Stimulated activated CD8-positive, alpha-beta memory T cell treated with anti-CD3 and anti-CD28 coated beads, Interleukin-12 subunit alpha, Interleukin-12 subunit beta, amount 100 ng/mL, for 24 hours (primary cell): ENCODE results near the gene ADIRF.
"Not testable (repeated sequence)": the region's sequence is repeated elsewhere in the genome, so short reads cannot be mapped to it uniquely, and the experiment has no call there.

Source experiments
- DNase-seq: peaks from one replicate; pipeline ENCODE4 v3.0.0-alpha.2; 2020; ENCODE audit errors: extremely low read depth

Gene ADIRF

DNA sequence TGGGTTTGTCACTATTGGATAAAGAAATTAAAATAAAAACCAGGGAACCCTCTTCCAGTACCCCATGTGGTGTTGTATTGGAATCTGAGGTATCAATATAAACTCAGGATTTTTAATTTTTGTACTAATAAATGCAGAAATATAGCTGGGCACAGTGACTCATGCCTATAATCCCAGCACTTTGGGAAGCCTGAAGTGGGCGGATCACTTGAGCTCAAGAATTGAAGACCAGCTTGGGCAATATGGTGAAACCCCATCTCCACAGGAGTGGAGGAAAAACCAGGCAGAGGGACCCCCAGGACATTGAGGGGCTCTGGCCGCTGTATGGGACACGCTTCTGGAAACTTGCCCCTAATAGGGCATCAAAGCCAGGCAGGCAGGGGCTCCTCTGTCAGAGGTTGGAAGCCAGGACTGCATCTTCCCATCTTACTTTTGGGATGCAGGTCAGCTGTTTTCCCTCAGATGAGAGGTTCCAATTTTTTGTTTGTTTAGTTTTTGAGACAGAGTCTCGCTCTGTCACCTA, 11.1 kb downstream of the ADIRF start:
- no peak for DNase-seq

GRCh38 chr10:86979977-86980448, 11.7 kb downstream of the ADIRF start:
- no peak for DNase-seq

- not testable (repeated sequence) for DNase-seq
Observed at GRCh38 chr10:86981020-86981419, 12.7 kb downstream of the ADIRF start.

- no peak for DNase-seq
Observed at GRCh38 chr10:86981716-86982115, 13.4 kb downstream of the ADIRF start.

DNA sequence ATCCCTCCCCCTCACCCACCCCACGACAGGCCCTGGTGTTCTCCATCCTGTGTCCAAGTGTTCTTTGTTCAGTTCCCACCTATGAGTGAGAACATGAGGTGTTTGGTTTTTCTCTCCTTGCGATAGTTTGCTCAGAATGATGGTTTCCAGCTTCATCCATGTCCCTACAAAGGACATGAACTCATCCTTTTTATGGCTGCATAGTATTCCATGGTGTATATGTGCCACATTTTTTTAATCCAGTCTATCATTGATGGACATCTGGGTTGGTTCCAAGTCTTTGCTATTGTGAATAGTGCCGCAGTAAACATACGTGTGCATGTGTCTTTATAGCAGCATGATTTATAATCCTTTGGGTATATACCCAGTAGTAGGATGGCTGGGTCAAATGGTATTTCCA, 16.2 kb downstream of the ADIRF start:
- DNase-seq = not testable (repeated sequence)

- DNase-seq = no peak
Observed at GRCh38 chr10:86988520-86988919, 20.2 kb downstream of the ADIRF start.

DNA sequence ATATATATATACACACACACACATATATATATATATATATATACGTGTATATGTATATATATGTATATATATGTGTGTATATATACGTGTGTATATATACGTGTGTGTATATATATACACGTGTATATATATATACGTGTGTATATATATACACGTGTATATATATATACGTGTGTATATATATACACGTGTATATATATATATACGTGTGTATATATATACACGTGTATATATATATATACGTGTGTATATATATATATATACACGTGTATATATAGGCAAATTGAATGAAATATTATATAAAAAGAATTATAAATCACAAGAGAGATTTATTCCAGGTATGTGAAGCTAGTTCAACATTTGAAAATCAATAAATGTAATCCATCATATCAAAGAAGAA, 23.1 kb downstream of the ADIRF start:
- not testable (repeated sequence) for DNase-seq

DNA sequence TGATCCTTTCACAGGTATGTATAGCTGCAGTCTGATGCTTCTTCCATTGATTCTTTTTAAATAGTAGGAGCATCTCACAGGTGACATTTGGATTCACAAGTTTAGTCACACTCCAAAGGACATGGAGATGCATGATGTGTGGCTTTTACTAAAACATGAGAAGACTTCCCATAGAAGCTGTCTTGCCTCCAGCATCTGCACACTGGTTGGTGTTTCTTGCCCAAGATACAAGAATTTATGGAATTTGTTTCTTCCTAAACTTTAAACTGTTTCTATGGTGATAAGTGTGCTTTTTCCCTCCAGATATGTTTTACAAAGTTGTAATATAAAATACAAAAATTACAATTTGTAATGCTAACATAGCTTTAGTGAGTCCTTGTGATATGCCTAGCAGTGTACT, 24.2 kb downstream of the ADIRF start:
- no peak for DNase-seq

DNA sequence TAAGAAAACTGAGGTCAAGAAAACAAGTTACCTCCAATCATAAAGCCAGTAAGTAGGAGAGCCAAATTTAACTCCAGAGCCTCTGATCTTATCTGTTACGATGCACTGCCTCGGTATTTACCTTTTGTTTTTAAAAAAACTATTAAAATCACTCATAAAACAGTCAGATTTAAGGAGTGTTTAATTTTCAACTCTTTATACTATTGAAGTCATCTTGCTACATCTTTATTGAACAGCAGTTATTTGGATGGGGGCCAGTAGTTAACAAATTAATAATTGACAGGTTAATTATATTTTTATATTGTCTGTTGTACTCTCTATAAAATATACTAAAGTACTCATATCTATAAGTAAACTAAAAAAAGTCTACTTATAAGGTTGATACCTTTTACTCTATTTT, 24.6 kb downstream of the ADIRF start:
- no peak for DNase-seq

GRCh38 chr10:86999802-87000403, 31.6 kb downstream of the ADIRF start:
- not testable (repeated sequence) for DNase-seq

GRCh38 chr10:87000491-87000890, 32.2 kb downstream of the ADIRF start:
- no peak for DNase-seq

GRCh38 chr10:87007124-87007523, 38.8 kb downstream of the ADIRF start:
- not testable (repeated sequence) for DNase-seq

DNA sequence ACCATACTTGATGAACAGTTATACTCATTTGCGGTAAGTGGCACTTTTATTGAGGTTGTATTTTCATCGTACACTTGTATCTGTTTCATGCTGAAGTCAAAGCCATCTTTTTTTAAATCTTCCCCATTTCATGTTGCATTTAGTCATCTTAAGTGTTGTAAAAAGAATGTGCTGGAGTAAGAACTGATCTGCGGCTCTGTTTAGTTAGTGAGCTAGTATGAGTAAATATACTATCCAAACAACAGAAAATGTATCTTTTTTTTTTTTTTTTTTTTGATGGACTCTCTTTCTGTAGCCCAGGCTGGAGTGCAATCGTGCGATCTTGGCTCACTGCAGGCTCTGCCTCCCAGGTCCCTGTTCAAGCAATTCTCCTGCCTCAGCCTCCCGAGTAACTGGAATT, 39.4 kb downstream of the ADIRF start:
- DNase-seq = not testable (repeated sequence)

GRCh38 chr10:87008303-87008702, 40.0 kb downstream of the ADIRF start:
- not testable (repeated sequence) for DNase-seq

GRCh38 chr10:87009134-87009696, 40.9 kb downstream of the ADIRF start:
- not testable (repeated sequence) for DNase-seq

GRCh38 chr10:87013528-87013927, 45.2 kb downstream of the ADIRF start:
- DNase-seq = not testable (repeated sequence)

- not testable (repeated sequence) for DNase-seq
Observed at GRCh38 chr10:87014986-87015716, 46.9 kb downstream of the ADIRF start.

DNA sequence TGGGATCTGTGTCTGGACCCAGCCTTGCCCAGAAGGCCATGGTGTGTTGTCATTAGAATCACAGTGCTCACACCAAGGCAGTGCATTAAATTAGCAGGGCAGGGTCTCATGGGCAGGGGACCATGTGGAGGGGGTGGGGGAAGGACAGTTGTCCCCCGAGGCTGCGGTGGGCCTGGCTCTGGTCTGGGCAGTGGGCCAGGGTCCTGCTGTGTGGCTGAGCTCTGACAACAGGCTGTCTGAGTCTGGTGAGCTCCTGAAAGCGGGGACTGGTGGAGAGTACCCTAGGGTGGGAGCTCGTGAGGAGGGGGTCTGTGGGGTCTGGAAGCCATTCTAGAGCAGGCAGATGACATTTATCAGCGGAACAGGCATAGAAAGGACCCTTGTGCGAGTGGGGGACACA, 49.8 kb downstream of the ADIRF start:
- DNase-seq = not testable (repeated sequence)

DNA sequence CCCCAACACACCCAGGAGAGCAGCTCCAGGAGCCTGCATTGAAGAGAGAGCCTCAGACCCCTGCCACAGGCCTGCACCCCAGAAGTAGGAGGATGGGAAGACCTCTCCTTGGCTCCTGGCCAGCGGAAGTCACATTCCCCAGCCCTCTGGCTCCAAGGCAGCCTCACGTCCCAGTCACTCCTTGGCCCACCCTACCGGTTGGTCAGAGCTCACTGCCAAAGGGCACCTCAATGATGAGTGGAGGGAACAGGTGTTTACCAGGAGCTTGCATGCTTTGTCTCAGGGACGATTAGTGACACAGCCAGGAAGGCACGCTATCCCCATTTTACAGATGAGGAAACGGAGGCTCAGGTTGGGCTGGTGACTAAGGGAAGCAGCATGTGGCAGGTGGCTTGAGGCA, 50.8 kb downstream of the ADIRF start:
- DNase-seq = not testable (repeated sequence)

- not testable (repeated sequence) for DNase-seq
Observed at GRCh38 chr10:87019504-87019903, 51.2 kb downstream of the ADIRF start.

DNA sequence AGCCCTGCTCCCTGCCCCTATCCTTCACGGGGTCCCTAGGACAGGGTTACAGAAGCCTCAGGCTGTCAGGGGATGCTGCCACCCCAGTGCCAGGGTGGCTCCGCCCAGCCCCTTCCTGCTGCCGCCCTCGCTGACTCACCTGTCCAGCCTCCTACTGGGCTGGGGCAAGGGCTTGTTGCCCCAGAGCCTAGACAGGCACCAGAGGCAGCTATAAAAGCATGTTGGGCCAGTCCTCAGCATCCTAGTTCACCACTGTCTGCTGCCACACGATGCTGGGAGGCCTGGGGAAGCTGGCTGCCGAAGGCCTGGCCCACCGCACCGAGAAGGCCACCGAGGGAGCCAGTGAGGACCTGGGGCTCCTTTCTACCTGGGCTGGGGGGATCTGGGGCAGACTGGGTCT, 51.8 kb downstream of the ADIRF start, which contains the start of gene FAM25A:
Gene FAM25A (plus strand): TSS at position 239 of the 400 bp plus-strand sequence. CDS start 31 bp downstream, at position 270.
- DNase-seq = not testable (repeated sequence)
